ENCODE results near the gene CCDC69. TPM values are rescaled to one million over a fixed set of nuclear protein-coding genes. Genes with fewer than 3 reads are reported as not detected.

CCDC69 gene
- total and polyA plus RNA-seq, 2 of the 8 experiments (the other 6 are each of a cell fraction or from before 2014, with no cell fraction given): 8.4 to 10.8 TPM

DNA sequence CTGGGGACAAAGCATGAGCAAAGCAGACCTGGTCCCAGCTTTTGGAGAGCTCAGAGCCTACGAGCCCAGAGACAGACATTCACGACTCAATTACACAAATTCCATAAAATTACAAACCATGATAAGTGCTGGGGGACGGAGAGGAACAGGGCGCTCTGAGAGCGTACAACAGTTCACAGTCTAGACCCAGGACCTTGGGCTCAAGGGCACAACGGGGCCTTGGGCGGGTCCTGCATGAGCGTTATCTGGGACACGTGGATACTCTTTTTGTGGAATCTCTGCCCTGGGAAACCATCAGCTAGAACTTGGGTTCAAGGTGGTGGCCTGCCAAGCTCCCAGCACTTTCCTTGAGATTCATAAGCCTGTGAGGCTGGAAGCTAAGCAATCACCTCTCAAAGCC, 56.9 kb downstream of the CCDC69 start (continued):
- TF ChIP-seq SIN3A (conservative IDR thresholded peaks at IDR 0.05 in 1 of 2, IDR thresholded peaks at IDR 0.05 in 1 of 2; ENCODE audit: low read depth in 1 of 2, low read length in 2 of 2): no peak
- TF ChIP-seq, protein P1, sequence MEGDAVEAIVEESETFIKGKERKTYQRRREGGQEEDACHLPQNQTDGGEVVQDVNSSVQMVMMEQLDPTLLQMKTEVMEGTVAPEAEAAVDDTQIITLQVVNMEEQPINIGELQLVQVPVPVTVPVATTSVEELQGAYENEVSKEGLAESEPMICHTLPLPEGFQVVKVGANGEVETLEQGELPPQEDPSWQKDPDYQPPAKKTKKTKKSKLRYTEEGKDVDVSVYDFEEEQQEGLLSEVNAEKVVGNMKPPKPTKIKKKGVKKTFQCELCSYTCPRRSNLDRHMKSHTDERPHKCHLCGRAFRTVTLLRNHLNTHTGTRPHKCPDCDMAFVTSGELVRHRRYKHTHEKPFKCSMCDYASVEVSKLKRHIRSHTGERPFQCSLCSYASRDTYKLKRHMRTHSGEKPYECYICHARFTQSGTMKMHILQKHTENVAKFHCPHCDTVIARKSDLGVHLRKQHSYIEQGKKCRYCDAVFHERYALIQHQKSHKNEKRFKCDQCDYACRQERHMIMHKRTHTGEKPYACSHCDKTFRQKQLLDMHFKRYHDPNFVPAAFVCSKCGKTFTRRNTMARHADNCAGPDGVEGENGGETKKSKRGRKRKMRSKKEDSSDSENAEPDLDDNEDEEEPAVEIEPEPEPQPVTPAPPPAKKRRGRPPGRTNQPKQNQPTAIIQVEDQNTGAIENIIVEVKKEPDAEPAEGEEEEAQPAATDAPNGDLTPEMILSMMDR (IDR thresholded peaks at IDR 0.05; ENCODE audit: control extremely low read depth in 1 of 3, insufficient read depth in 1 of 3, low read depth in 1 of 3, low read length in 3 of 3): no peak
- no peak for TF ChIP-seq JUND (IDR thresholded peaks at IDR 0.05; ENCODE audit: low read length)
- no peak for TF ChIP-seq RXRA (IDR thresholded peaks at IDR 0.05; ENCODE audit: insufficient read depth, low read depth, low read length)
- no peak for TF ChIP-seq TAF1 (IDR thresholded peaks at IDR 0.05; ENCODE audit: low read depth, low read length)
- TF ChIP-seq KDM5A (IDR thresholded peaks at IDR 0.05; ENCODE audit: low read length): no peak
